GM18858 (cell line): Measurements from ENCODE around the gene SPACDR.
A peak's percentile ranks its signal among the peaks of the same experiment; 100 is the strongest.

ENCODE experiments used
- ATAC-seq: cut with Tn5 transposase; IDR thresholded peaks from one replicate; pipeline ENCODE4 v1.9.1; 2021; ENCODE audit not compliant: unreplicated experiment

Gene SPACDR

DNA sequence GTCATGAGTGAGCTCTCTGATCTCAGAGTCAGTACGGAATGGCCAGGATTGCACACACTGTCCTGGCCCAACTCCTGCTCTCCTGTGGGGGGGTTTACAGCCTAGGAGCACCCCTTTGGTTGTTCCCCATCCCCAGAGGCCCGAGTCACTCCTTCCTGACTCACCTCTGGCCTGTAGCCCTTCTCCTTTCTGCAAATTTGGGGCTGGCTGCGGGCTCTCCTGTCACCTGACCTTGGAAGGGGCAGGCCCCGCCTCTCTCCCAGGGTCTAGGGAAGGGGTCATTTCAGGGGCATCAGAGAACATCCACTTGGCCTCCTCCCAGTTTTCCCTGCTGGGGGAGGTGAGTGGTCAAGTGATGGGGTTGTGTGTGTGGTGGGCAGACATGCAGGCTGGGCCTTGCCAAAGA lies 21.4 kb upstream of the SPACDR start:
- ATAC-seq, result no peak

DNA sequence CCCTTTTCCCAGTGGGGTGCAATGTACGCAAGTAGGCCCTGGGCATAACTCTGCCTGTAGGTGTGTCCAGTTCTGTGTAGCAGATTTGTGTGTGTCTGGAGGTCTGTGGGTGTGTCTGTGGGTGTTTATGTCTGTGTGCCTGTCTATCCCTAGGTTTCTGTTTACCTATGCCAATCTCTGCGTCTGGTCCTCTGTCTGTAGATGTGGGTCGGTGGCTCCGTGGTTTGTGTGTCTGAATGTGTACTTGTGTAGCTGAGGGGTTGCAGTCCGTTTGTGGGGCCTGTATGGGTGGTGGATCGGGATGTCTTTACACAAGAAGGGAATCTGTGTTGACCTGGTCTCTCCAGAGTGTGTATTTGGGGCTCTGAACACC lies 20.6 kb upstream of the SPACDR start:
- no peak for ATAC-seq

DNA sequence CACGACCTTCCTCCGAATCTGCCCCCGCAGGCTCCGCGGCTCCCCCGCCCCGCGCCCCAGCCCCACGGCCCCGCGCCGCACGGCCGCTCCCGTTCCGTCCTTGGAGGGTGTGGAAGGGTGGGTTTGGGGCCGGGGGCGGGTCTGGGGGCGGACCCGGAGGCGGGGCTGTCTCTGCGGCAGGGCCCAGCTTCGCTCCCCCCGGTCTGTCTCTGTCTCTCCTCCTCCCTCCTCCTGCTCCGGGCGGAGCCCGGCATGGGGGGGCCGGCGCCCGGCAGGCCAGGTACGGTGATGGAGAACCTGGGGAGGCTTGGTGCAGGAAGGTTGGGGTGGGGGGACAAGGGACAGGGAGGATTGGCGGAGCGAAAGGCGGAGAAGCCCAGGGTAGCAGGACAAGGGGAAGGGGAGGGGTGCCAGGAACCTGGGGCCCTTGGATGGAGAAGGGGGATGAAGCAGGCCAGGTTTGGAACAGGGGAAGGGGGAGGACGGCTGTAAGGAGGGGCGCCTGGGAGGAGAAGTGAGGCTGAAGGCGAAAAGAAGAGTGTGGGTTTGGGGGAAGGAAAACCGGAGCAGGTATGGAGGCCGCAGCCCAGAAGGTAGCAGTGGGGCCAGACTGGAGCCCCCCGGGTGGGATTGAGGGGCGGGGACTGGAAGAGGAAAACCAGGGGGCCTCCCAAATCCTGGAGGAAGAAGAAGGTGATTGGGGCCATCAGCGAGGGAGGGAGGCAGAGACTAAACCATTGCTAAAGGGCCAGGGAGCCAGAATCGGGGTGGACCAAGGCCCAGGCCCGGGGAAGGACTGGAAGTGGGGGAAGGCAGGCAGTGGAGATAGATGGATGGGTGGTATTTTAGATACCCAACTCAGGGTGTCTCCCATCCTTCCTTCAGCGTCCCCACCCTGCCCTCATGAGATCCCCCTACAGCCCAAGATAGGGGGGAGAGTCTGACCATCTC lies 19.9 kb upstream of the SPACDR start, which contains the start of gene NYAP1:
NYAP1 (plus strand) TSS at position 206 of the 951 bp plus-strand sequence. CDS start 1,385 bp downstream, outside the sequence.
- peak; percentile 6 for ATAC-seq

DNA sequence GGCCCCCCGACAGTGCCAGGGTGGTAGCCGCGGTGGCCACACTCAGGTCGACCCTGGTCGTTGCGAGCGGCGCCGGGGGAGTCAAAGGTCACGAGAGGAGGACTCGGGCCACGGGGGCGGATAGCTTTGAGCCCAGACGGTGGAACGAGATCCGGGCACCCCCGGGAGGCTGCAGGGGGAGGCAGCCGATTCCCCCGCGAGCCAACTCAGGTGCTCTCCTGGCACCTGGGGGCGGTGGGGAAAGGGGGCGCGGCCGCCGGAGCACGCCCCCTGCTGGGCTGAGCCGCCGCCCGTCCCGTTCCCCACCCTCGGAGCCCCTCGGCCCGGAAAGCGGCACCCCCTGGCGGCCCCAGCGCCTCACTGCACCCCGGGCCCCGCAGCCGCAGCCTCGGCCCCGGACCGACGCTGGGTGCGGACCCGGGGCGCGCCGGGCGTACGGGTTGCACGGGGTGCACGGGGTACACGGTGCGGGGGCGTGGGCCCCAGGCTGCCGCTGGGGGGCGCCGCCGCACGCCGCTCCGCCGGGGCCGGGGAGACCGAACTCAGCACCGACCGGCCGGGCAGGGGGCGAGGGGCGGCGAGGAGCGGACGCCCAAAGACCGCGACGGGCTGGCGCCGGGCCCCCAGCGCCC lies 19.1 kb upstream of the SPACDR start:
- peak; percentile 42 for ATAC-seq

DNA sequence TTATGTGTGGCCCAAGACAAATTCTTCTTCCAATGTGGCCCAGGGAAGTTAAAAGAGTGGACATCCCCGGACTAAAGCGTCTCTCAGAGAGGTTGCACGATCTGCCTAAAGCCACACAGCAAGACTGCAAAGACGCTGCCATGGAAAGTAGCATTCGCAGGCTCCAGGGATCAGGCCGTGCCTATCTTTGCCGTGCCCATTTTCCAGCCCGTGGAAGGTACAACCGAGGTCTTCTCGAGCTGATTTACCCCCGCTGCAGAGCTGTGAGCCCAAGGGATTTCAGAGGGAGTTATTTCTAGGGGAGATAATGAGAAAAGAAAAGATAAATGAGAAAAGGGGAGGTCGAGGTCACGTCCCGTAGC lies 18.6 kb upstream of the SPACDR start:
- no peak for ATAC-seq

DNA sequence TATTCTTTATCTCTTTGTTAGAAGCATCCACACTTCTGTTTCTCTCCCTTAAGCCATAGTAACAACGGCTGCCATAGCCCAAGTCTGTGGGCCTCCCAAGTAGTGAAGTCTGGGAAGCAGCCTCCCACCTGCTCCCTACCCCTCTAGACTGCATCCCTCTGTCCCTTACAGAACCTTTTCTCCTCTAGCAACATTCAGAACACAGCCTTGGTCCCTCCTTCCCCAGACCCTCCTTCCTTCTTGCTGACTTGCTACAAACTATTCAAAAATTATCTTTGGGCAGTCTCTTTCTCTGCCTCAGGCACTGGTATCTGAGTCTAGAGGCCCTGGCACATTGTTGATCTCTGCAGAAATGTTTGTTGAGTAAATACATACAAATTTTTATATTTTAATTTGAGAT lies 17.4 kb upstream of the SPACDR start:
- ATAC-seq, result no peak

DNA sequence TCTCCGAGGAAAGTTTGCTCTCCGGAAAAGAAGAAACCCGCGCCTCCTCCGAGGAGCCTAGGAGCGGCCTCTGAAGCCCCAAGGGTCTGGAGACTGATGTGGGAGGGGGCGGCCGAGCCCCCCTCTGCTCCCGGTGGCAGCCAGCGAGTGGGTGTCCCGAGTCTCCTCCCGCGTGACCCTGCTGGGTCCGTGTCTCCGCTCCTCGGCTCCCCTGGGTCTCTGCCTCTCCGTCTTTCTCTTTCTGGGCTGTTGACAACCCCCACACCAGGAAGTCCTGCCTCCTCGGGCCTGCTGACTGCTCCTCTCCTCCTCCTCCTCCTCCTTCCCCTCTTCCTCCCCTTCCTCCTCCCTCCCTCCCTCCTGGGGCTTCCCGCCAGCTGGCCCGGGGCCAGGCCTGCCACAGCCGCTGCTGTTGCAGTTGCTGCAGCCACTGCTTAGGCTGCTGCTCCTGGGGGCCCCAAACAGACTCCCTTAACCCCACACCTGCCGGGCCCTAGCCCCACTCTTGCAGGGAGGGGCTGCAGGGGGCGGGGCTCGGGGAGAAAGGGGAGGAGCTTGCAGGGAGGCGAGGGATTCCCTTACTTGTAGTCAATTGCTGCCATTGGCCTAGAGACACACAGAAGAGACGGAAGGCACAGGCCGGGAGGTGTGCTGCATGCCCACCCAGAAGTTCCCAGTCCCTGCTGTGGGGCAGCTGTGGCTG lies 15.0 kb upstream of the SPACDR start, which contains the start of gene TSC22D4:
TSC22D4 (minus strand) TSS at position 257 of the 703 bp plus-strand sequence. CDS start 1,176 bp downstream, outside the sequence.
- ATAC-seq, result peak; percentile 36

DNA sequence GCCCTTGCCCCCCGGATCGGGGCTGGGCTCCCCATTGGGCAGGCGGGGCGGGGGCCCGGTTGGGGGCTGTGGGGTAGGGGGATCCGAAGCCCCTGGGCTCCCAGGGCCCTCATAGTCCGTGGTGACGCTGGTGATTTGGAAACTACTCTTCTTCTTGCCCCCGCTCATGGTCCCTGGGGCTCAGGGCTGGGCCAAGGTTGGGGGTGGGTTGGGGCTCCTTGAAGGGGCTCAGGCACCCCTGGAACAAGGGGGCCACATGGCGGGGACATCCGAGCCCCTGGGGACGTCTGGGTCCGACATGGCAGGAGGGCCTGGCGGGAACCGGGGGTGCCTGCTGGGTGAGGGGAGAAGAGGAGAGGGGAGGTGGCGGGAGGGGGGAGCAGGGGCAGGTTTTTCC lies 13.8 kb upstream of the SPACDR start:
- no peak for ATAC-seq

DNA sequence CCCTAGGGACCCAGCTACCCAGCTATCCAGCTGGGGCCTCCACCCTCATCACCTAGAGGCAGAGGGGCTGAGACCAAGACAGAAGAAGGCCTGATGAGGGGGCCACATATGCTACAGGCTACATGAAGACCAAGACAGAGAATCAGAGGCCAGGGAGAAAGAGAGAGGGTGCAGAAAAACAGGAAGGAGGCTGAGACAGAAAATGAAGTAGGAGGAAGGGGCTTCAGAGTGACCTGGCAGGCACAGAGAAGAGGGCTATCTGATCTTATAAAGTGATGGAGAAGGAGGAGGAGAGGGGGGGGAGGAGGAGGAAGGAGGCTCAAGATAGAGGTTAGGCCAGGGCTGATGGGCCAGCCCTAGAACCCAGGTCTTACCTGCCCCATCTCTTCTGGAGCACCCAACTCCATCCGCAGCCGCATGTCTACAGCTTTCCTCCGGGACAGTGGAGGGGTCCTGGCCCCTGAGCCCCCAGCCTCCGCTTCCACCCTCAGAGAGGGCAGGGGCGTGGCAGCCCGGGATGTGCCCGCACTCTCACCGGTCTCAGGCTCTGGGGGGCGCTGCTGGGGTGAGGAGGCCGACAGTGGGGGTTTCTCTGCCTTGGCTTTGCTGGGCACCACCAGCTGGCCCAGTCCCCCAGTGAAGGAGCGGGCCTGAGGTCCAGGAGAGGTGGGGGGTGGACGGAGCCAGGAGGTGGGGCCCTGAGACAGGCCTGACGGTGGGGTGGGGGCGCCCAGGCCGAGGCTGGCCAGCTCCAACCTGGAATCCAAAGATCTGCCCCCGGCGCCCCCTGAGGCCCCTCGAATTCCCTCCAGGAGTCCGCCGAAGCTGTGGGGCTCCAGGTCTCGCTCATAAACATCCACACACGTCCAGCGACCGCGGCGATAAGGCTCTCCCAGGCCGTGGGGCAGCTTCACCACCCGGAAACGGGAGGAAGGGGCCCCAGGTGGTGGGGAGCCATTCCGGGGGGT lies 13.1 kb upstream of the SPACDR start:
- ATAC-seq, result no peak

DNA sequence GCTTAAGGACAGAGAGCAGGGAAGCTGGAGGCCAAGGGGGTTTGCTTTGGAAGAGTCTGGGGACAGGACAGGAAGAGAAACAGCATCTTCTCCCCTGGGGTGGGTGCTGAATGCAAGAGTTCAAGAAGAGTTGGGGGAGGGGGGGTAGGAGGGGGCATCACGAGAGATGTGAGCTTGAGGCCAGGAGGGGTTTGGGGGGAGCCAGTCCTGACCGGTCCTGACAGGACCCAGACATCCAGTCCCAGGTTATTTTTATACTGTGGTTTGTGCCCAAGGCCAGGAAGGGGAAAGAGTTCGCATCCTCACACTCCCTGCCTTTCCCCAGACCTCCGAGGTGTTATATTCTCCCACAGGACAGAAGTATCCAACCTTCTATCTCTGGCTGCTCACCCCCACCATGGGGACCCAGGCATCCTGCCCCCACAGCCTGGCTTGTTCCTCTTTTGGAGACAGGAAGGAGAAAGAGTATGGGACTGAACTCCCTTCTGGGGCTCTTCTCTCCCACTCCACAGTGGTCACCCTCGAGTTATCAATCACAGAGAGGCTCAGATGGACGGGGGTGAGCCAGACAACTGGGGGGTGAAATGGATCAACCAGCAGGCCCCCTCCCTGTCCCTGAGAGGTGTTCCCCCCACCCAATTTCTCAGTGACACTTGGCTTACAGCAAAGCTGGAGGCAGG lies 12.2 kb upstream of the SPACDR start:
- no peak for ATAC-seq

DNA sequence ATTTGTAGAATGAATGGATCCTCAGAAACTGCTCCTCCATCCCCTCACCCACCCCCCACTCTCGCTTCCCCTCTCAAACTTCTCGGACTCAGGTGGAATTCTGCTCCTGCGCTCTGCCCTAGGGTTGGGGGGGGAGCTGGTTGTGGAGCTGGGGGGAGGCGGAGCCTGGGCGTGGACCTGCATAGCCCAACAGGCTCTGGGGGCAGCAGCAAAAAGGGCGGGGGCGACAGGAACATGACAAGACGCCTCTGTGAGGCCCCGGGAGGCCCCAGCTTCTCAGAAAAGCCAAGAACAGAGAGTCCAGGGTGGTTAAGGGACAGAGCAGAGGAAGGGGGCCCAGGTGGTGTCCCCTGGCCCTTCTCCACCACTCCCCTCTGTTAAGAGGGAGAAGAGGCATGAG lies 11.5 kb upstream of the SPACDR start:
- no peak for ATAC-seq

DNA sequence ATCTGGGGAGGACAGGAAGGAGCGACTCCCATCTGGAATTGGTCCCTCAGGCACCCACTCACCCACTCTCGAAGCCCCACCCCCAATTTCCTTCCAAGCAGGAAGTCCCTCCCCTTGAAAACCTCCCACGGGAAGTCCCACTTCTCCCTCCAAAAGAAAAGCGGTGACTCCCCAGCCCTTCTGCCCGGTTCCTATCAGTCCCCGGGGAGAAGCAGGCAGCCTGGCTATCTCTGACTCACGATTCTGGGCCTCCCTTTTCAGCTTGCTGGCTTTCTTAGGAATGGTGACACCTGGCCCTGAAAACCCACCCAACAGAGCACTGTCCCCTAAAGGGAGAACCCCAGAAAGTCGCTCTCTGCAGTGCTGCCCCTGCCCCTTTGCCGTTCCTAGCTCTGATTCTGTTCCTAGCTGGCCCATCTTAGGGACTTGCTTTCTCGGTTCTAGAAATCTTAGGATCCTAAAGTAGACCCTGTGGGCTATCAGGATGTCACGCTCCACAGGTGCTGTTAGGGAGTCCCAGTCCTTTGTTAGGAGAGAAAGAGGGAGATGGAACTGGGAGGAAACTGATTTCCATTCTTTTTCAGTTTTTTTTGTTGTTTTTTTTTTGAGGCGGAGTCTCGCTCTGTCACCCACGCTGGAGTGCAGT lies 8.9 kb upstream of the SPACDR start:
- ATAC-seq, result no peak

DNA sequence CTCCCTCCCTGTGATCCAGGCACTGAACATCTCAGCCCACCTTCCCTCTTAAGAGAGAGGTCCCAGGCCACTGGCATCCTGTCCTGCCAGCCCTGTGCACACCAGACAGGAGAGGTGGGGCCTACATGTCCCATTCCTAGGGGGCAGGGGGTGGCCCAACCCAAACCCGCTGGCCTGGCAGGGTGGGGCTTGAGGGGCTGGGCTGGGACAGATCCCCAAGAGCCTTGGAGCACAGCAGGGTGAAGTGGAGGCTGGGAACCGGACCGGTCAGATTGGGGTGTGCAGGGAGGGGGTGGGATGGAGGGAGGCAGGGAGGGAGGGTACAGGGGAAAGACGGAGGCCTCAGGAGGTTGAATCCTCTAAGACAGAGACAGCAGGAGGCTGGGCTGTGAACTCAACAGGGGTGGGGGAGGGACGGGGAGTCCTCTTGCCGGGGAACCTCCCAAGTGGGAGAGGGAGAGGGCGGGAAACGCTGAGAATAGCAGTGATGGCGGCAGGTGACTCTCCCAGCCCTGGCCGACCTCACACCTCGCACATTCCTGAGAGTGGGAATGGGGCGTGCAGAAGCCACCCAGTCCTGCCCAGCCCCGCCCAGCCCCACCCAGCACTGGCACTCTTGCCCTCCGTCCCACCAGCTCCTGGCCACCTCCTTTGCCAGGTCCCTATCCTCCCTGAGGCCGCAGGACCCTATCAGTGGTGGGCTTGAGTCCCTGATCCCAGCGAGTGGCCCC lies 8.2 kb upstream of the SPACDR start:
- ATAC-seq, result no peak

DNA sequence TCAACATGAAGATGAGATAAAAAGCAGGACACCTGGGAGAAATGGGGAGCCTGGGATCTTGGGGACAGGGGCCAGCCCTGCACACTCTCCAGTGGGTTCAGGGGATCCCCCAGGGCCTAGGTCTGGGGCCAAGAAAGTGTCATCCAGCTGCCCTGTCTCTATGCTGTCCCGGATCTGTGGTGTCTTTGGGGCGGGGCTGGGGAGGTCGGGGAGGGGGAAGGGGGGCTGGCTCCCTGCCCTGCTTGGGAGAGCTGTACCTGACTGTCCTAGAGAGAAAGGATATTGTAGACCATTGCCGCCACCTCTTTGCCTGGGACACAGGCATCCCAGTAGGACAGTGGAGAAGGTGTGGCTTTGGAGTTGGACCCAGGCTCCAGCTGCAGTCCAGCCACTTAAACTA lies 7.0 kb upstream of the SPACDR start:
- ATAC-seq, result no peak

DNA sequence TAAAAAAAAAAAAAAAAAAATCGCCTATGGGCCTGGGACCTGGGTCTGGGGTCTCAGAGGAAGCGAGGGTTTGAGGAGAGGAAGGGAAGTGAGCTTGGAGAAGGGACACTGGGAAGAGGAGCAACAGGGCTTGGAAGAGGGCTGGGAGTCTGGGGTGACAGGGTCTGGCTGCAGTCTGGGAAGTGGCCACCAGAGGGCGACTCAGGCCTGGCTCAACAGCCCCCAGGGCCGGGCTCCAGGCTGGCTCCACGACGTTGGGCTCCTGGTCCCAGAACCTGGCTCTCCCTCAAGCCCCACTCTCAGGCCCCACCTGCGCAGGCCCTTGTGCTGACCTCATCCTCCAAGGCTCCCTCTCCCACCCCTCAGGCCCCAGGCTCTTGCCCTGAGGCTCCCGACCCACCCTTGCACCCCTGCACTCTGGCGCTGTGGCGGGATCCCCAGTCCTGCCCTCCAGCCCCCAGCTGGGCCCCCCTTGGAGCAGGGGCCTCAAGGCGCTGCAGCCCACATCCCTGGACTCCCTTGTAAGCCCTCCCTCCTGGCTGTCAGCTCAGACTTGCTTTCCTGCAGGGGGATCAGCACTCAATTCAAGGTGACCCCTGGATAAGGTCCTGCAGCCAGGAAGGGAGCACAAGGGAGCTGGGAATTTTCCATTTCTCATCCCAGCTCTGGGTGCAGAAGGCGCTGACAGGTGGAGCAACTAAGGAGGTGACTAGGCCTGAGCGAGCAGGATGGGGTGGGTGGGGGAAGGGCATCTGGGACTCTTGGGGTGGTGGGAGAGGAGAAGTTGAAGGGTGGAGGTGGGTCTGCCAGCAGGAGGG lies 5.4 kb upstream of the SPACDR start:
- no peak for ATAC-seq

DNA sequence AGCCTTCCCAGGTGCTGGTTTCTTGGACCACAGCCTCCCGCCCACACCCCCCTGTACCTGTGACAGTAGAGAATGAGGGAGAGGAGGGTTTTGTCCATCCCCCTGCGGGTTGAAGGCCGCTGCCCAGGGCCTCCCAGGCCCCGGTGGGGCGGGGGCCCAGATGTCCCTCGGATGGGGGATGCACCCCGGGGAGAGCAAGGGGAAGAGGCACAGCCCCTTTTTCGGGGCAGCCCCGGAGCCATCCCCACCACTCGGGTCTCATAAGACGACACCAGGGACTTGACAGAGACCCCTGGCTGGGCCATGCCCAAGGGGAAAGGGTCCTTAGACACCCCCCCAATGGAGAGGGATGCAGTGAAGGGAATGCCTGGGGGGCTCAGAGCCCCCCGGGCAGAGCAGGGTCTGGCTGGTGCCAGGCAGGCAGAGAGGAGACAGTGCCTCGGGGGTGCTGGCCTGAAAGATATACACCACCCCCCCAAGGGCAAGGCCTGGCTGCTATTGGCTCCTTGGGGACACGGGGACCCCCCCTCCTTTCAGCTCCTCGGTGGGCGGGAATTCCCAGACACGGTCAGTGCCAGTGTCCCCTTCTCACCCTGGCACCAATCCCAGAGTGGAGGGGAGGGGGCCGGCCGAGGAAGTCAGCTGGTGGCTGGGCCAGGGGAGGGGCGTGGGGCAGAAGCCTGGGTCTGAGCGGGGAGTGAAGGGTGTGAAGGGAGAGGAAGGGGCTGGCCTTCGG lies 3.7 kb upstream of the SPACDR start:
- ATAC-seq, result no peak
